Kidney (tissue), 14 donors: ENCODE data around the gene SHISA6. TPM values are rescaled to one million over a fixed set of nuclear protein-coding genes. Genes with fewer than 3 reads are reported as not detected.

ENCODE experiments used
- DNase-seq, 5 donors: peaks; one replicate each; pipeline ENCODE4 v3.0.0-alpha.2; 2013 to 2020
- FAIRE-seq: peaks from 2 replicates; lab custom pipeline; 2012; peaks lifted over from hg19 to GRCh38; lab: Jason Lieb, UNC
- H3K27ac ChIP-seq, 2 donors: one replicate each; pipeline ENCODE4 v1.7.0; 2013; ENCODE audit warnings: low read depth in 2 of 2, low read length in 2 of 2, inconsistent platforms in 1 of 2
- H3K27me3 ChIP-seq: one replicate; pipeline ENCODE4 v1.7.1; 2013; ENCODE audit warnings: low read length, inconsistent platforms; ENCODE audit not compliant: control insufficient read depth, insufficient read depth
- H3K36me3 ChIP-seq, 3 donors: one replicate each; pipeline versions ENCODE4 v1.7.0 to v1.7.1; 2013; ENCODE audit warnings: low read length in 3 of 3, control low read depth in 1 of 3, inconsistent platforms in 1 of 3; ENCODE audit not compliant: insufficient read depth in 3 of 3, control insufficient read depth in 2 of 3
- H3K4me1 ChIP-seq, 3 donors: one replicate each; pipeline versions ENCODE4 v1.7.0 to v1.7.1; 2013; ENCODE audit warnings: low read length in 3 of 3, inconsistent platforms in 1 of 3, low read depth in 1 of 3; ENCODE audit not compliant: control insufficient read depth in 2 of 3, insufficient read depth in 2 of 3
- H3K4me3 ChIP-seq, 3 donors: one replicate each; pipeline versions ENCODE4 v1.7.0 to v1.8.1; 2013; ENCODE audit warnings: low read length in 3 of 3, control low read depth in 1 of 3, inconsistent platforms in 1 of 3
- H3K9ac ChIP-seq, 3 donors: one replicate each; pipeline versions ENCODE4 v1.7.0 to v1.7.1; 2013; ENCODE audit warnings: low read length in 3 of 3, control low read depth in 1 of 3, inconsistent platforms in 1 of 3
- H3K9me3 ChIP-seq, 3 donors: one replicate each; pipeline versions ENCODE4 v1.7.0 to v1.7.1; 2013; ENCODE audit warnings: low read length in 3 of 3, control low read depth in 1 of 3, inconsistent platforms in 1 of 3; ENCODE audit not compliant: control insufficient read depth in 2 of 3, insufficient read depth in 1 of 3
- CTCF ChIP-seq: IDR thresholded peaks from 3 replicates; pipeline ENCODE4 v1.5.1; 2012; ENCODE audit warnings: mild to moderate bottlenecking, moderate library complexity, borderline replicate concordance; ENCODE audit not compliant: insufficient read depth; ENCODE audit errors: extremely low read depth
- intact Hi-C: fragments of 100-400 bp; cut with DNase I; formaldehyde crosslinking; loops from one replicate; pipeline ENCODE4 v1.11.1; 2022
- polyA plus RNA-seq: library from polyadenylated mRNA; stranded (reverse); fragments of 350-450 nt; fragmentation: Illumina TruSeq; extraction: RNeasy Lipid Tissue Mini Kit (QIAGEN cat#74804); gene quantifications from one replicate; pipeline ENCODE4 v1.2.3, GENCODE V29; 2014; ENCODE audit warnings: low read depth, low replicate concordance; ENCODE audit not compliant: insufficient read depth
- total RNA-seq: library from RNA; stranded (reverse); fragmentation: NEBNext Ultra II Directional; extraction: Animal tissue kit (Norgen Biotek cat#: 25700); gene quantifications from one replicate; pipeline ENCODE4 v1.2.1, GENCODE V29; 2021
- donor health status: control.
- donor health status: control.
- donor health status: control.
- donor health status: control.
- donor health status: control.
- donor health status: DM: yes; HTN: yes; CAD: no.
- donor health status: Normal renal cell carcinoma (clear cell type).

SHISA6 gene
- total and polyA plus RNA-seq, 2 donors from 2014 or later: 0.84 to 1.0 TPM

DNA sequence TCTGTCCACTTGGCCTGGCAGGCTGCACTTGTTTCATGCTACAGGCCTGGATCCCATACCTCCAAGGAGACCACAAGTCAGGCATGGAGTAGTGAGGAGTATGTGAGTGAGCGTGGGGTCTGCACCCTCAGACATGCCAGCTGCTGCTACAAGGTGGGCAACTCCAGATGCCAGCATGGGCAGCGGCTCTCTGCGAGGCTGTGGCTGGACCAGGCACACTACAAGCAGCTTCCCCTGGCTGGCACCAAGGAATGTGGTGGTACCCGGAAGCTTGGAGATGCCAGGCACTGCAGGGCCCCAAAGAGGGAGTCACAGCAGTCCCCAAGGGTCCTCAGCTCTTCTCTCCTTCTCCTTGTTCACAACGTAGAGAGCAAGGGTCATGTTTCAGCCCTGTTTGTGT lies 341.2 kb downstream of the SHISA6 start:
- Histone ChIP-seq H3K36me3 (no peaks in the 10 kb centered on the region), H3K9me3 (no peaks in the 10 kb centered on the region), H3K9ac (no peak overlapping the region), H3K4me1 (no peaks in the 10 kb centered on the region), H3K4me3 (no peak overlapping the region), H3K27me3 (no peaks in the 10 kb centered on the region), H3K27ac (no peak overlapping the region)
- peak in 1 of 5 donors; percentile 57 for DNase-seq
- intact Hi-C loops: no loop called here
- FAIRE-seq: no peak
- no peak for TF ChIP-seq CTCF

- no peak for TF ChIP-seq CTCF
- H3K27me3 ChIP-seq: no peaks in the 10 kb centered on the region
- no peak for FAIRE-seq
- no peak overlapping the region for H3K9ac ChIP-seq
- H3K4me3 ChIP-seq: no peak overlapping the region
- no peak overlapping the region for H3K27ac ChIP-seq
- intact Hi-C loops: no loop called here
- no peak for DNase-seq
- H3K4me1 ChIP-seq: no peaks in the 10 kb centered on the region
- no peaks in the 10 kb centered on the region for H3K36me3 ChIP-seq
- no peaks in the 10 kb centered on the region for H3K9me3 ChIP-seq
Measured at GRCh38 chr17:11583306-11583992, 342.4 kb downstream of the SHISA6 start.

DNA sequence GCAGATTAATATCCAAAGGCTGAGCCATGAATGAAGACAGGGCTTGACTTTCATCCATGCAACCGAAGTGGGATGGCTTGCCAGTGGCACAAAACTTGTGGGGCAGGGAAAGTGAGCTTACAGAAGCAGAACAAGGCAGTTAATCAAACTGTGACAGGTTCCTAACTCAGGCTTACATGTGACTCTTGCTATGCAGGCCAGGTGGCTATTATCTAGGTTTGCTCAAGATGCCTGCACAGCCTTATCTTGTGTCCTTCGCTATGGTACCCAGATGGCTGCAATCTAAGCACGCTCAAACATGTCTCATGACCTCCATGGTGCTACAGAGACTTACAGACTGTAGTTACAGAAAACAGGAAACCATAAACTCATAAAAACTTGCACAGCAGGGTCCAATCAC lies 348.7 kb downstream of the SHISA6 start:
- Histone ChIP-seq H3K4me1 (no peaks in the 10 kb centered on the region), H3K36me3 (no peaks in the 10 kb centered on the region), H3K9ac (no peak overlapping the region), H3K4me3 (no peak overlapping the region), H3K9me3 (no peaks in the 10 kb centered on the region), H3K27me3 (no peaks in the 10 kb centered on the region), H3K27ac (no peak overlapping the region)
- no peak for TF ChIP-seq CTCF
- intact Hi-C loops: no loop called here
- FAIRE-seq (no peak), DNase-seq (peak in 3 of 5 donors; percentile 41 to 85 (median 83))
